Measurements from ENCODE around the gene G2E3.

DNA sequence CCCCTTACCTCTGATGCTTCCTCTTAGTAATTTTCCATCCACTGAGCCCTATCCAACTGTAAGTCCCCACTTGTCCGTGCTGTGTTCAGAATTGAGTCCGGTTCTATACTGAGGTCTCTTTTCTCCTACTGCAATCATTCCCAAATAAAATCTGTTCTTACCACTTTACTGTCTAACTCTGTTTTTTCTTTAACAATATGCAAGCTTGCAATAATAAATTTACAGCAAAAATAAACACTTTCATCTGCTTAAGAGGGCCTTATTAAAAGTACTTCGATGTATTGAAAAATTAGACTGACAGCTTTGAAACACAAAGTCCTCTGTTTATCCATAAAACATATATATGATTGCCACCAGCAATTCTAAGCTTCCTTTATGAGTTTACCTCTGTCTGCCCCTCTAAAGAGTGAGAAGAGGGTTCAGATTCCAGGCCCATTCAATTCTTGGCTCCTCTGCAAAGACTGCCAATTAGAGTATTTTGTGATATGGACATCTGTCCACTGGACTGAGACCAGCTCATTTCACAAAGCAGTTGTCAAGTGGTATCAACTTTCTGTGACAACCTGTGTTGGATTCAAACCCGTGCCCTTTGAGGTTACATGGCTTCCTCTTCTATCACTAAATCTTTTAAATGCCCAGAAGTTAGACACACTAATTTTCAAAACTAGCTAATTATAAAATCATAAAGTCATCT, 39.9 kb upstream of the G2E3 start:
- no peak for TF ChIP-seq POLR2A (IDR thresholded peaks at IDR 0.05; ENCODE audit: low read depth, low read length)
- no peak for TF ChIP-seq TAF1 (IDR thresholded peaks at IDR 0.05; ENCODE audit: low read depth, low read length)
- no peak for TF ChIP-seq SPI1 (IDR thresholded peaks at IDR 0.05; ENCODE audit: low read depth, low read length)
- no peak for TF ChIP-seq POLR2AphosphoS5 (IDR thresholded peaks at IDR 0.05; ENCODE audit: low read depth, low read length)
